AG09319 (cell line): ENCODE data around the gene SNX19.

Experiments
- DNase-seq: peaks from one replicate; pipeline ENCODE4 v3.0.0-alpha.2; 2010; ENCODE audit warnings: low read depth; ENCODE audit errors: extremely low read depth
- CTCF ChIP-seq: IDR thresholded peaks from 2 replicates; pipeline ENCODE4 v1.5.1; 2011; ENCODE audit warnings: low read depth, mild to moderate bottlenecking, inconsistent platforms, low read length, moderate library complexity

SNX19 gene

GRCh38 chr11:130906616-130907015, 9.7 kb downstream of the SNX19 start:
- DNase-seq = no peak
- no peak for TF ChIP-seq CTCF

- no peak for DNase-seq
- TF ChIP-seq CTCF = no peak
These were observed 10.8 kb downstream of the SNX19 start for GRCh38 chr11:130905512-130905911.

- TF ChIP-seq CTCF = peak; percentile 22
- no peak for DNase-seq
These were observed 11.9 kb downstream of the SNX19 start for GRCh38 chr11:130904380-130904779.

- DNase-seq = no peak
- no peak for TF ChIP-seq CTCF
These were observed 13.9 kb downstream of the SNX19 start for GRCh38 chr11:130902380-130902779.

- DNase-seq = no peak
- no peak for TF ChIP-seq CTCF
These were observed 17.2 kb downstream of the SNX19 start for GRCh38 chr11:130899106-130899505.

GRCh38 chr11:130897262-130898182, 18.8 kb downstream of the SNX19 start:
- peak; percentile 93 for DNase-seq
- TF ChIP-seq CTCF = no peak

- TF ChIP-seq CTCF = peak; percentile 85
- no peak for DNase-seq
These were observed 21.8 kb downstream of the SNX19 start for GRCh38 chr11:130894322-130895025.
